Measurements from ENCODE around the gene ZKSCAN1.
A peak's percentile ranks its signal among the peaks of the same experiment; 100 is the strongest.

The ZKSCAN1 gene

DNA sequence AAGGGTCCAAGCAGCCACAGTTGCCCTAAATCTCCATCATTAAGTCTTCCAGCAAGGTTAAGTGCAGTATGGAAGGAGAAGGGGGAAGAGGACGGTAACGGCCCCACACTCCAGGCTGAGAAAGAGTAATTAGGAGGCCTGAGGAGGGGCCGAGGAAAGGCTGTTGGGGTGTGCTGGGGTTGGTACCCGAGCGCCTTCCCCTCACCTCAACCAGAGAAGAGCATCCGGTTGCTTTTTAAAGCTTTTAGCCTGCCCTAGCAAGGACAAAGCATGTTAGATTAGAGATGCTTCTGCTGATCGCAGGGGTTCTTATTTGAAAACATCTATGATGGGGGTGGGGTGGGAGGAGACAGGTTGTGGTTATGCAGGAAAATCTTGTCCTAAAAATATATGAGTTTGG, 25.2 kb downstream of the ZKSCAN1 start:
- DNase-seq = no peak

DNA sequence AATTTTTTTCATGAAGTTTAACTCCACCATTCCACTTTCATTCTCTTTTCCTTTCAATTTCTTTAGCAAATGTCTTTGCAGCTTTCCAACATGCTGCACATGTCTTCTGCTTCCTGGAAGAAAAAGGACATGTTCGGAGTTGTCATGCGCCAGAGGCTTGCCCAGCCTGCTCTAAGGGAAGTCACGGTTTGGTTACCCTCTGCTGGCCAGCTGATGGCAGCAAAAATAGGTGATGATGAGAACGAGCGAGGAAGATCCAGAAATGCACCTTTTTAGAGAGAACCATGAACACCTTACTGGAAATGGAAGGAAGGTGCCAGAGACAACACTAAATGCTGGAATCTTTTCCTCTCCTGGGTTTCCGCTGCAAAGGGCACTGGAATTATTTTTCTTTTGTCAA, 29.3 kb downstream of the ZKSCAN1 start:
- no peak for DNase-seq

DNA sequence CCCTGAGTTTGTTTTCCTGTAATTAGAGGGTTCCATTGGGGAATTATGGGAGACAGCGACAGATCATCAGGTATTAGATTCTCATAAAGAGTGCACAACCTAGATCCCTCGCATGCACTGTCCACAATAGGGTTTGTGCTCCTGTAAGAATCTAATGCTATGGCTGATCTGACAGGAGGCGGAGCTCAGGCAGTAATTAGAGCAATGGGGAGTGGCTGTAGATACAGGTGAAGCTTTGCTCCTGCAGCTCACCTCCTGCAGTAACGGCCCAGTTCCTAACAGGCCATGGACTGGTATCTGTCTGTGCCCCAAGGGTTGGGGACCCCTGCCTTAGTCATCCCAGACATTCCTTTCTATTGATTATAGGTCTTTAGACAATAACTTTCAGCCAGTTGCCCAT, 33.3 kb downstream of the ZKSCAN1 start:
- DNase-seq = no peak

DNA sequence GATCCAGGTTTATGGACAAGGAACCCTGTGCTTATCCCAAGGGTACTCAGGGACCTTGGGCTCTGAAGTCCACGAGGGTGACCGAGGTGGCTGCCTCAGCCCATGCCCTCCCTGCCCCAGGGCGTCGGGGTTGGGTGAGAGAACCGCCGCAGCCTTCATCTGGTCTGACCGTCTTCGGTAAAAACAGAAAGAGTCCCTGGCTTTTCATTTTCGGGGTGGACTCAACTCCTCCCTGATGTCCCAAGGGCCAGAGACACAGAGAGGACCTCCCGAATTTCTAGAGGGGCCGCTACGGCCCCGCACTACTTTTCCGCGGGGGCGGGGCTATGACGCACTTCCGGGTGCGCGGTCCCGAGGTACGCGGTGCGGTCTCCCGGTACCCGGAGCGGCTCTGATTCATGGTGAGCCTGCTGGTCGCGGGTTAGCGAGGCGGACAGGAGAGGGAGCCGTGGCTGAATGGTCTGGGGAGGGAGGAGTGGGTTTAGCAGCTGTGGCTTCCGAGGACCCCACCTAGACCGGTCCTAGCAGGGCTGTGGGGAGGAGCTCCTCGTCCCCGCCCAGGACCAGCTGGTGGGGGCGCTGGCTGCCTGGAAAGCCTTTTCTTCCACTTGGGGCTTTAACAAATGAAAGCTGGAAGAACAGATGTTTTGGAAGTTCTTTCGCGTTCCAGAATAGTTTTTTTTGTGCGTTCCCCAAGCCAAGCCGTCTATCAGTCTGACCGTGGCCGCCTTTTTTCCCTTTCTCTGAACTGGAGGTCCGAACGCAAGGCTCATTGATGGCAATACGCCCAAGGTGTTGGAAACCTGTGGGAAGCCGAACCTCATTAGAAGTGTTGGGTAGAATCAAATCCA, 34.3 kb downstream of the ZKSCAN1 start, which contains the start of gene ZSCAN21:
TSS of gene ZSCAN21 (plus strand) at position 334 of the 851 bp plus-strand sequence. CDS start 7,233 bp downstream, outside the sequence.
- peak; percentile 84 for DNase-seq

DNA sequence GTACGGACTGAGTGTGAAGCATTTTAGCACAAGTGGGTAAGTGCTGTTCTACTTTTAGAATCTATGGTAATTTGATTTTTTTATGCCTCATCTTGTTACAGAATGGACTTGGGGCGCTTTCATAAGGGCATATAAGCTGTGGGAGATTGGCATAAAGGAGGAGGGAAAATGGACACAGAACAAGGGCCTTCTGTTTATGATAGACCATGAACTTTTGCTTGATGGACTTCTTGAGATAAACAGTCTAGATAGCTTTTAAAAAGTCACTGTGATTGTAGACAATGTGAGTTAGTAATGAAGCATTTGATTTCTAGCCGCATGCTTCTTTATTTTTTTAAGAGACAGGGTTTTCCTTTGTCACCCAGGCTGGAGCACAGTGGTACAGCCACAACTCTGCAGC, 36.2 kb downstream of the ZKSCAN1 start:
- DNase-seq = no peak

DNA sequence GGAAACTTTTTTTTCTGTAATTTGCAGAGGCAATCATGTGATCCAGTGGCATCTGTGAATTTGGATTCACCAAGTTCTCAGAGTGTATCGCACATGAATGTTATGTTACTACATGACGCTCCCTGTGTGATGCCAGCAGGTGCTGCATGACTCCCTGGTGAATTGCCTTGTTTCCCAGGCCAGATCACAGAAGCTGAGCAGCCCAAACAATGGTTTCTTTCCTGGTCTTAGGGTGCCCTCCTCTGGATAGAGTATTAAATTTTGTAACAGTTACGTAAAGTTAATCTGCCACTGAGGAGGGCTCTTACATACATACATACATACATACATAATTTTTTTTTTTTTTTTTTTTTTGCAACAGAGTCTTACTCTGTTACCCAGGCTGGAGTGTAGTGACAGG, 37.8 kb downstream of the ZKSCAN1 start:
- peak; percentile 21 for DNase-seq

DNA sequence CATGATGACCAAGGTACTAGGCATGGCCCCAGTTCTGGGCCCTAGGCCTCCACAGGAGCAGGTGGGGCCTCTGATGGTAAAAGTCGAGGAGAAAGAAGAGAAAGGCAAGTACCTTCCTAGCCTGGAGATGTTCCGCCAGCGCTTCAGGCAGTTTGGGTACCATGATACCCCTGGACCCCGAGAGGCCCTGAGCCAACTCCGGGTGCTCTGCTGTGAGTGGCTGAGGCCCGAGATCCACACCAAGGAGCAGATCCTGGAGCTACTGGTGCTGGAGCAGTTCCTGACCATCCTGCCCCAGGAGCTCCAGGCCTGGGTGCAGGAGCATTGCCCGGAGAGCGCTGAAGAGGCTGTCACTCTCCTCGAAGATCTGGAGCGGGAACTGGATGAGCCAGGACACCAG, 41.6 kb downstream of the ZKSCAN1 start:
- DNase-seq = no peak

DNA sequence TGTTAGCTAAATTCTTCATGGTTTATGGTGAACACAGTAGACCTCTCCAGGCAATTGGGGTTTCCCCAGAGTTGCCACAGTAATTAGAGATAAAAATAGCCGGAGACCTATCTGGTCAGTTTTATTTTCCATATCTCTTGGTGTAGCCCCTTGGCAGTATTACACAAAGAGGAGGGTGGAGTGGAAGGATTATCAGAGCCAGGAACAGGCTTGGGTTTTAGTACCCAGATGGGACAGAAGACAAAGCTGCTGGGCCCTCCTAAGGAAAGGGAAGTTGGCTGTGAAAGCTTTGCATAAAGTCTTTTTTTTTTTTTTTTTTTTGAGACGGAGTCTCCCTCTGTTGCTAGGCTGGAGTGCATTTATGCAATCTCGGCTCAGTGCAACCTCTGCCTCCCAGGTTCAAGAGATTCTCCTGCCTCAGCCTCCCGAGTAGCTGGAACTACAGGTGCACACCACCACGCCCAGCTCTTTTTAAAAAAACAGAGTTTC, 43.9 kb downstream of the ZKSCAN1 start:
- no peak for DNase-seq

DNA sequence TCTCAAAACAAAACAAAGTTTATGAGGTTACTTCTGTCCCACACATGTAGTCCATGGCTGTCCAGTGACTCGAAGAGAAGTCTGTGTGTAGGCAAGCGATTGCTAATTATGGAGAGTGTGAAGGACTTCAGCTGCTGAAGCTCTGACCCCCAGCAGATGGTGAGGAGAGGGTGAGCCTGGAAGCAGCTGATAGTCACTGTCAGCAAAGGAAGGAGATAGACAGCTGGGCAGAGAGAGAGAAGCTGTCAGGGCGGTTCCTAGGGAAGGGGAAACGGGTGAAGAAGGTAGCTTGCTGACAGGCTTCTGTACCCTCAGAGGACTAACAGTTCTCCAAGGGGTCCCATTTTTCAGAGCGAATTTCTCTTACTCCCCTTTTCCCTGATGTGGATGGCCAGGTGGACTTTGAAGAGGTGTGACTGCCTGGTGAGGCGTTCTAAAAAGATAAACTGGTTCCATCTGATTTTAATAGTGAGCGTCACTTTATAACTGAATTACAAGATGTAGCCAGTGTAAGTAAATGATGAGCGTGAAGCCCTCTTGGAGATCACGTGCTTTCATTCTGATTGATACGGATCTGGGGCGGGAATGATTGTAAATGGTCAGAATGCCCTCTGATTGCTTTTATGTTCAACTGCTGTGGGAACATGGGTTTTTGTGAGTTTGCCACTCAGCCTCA, 46.3 kb downstream of the ZKSCAN1 start:
- no peak for DNase-seq

DNA sequence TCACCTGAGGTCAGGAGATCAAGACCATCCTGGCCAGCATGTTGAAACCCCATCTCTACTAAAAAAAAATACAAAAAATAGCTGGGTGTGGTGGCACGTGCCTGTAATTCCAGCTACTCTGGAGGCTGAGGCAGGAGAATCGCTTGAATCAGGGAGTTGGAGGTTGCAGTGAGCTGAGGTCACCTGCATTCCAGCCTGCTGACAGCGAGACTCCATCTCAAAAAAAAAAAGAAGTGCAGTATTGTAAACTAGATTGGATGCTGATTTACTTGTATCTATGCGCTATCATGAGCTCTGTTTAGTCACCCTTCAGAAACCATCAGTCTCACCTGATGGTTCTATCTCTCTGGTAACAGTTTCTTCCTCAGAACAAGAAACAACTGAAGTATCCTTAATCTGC, 48.0 kb downstream of the ZKSCAN1 start:
- DNase-seq = no peak

DNA sequence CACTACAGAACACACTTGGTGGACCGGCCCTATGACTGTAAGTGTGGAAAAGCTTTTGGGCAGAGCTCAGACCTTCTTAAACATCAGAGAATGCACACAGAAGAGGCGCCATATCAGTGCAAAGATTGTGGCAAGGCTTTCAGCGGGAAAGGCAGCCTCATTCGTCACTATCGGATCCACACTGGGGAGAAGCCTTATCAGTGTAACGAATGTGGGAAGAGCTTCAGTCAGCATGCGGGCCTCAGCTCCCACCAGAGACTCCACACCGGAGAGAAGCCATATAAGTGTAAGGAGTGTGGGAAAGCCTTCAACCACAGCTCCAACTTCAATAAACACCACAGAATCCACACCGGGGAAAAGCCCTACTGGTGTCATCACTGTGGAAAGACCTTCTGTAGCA, 48.8 kb downstream of the ZKSCAN1 start:
- no peak for DNase-seq

DNA sequence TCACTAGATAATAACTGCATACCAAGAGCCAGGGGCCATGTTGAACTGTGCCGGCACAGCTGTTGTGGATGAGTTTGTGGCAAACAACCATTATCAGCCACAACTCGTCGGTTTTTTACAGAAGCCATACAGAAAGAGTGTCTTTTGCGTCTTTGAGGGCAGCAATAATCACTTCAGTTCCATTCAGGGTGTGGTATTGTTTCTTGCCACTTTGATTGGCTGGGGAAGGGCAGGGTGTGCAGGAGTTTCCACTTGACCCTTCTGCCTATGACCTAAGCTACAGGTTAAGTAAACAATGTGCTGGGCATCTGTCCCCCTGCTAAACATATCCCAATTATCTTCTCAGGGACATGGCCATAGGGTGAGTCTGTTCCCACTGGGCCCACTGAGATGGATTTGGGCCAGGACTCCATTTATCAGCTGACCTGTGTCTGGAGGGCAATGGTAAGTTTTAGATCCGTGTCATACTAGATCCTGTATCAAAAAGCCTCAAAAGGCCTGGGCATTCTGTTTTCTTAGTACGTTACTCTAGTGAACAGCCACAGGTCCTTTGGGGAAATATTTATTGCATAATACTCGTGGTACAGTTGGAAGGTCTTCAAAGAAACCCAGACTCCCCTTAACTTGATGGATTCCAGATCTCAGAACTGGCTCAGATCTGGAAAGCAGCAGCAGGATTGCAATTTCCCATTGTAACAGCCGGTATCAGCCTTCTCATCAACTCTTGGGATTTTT, 50.2 kb downstream of the ZKSCAN1 start:
- DNase-seq = no peak

DNA sequence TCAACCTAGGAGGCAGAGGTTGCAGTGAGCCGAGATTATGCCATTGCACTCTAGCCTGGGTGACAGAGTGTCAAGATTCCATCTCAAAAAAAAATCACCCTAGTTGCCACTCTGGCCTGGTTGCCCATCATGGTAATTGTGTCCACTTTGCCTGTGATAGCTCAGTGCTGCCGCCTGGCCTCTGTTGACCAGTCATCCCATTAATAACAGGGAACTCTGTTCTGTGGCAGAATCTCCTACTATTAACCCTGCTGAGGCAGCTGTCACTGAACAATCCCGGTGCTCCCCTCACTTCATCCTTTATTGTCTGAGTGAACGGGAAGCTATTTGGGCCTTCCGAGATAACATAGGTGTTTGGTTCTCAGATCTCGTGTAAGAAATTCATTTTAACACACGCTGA, 51.6 kb downstream of the ZKSCAN1 start:
- DNase-seq = no peak

DNA sequence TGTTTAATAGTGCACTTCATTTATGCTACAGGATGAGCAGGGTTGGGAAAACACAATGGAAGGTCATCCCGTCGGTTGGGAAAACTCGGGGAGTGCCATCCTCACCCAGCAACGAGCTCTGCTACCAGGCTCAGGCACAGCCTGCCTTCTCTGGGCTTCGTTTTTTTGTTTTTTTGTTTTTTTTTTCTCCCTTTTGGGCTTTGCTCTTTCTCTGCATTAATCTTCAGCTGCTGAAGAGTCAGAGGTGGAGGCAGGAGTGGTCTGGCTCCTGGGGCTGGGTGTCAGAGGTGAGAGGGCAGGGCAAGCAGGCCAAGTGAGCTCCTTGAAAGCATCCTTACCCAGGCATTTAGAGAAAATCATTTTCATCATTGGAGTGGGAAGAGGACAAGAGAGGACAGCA, 54.6 kb downstream of the ZKSCAN1 start:
- no peak for DNase-seq

DNA sequence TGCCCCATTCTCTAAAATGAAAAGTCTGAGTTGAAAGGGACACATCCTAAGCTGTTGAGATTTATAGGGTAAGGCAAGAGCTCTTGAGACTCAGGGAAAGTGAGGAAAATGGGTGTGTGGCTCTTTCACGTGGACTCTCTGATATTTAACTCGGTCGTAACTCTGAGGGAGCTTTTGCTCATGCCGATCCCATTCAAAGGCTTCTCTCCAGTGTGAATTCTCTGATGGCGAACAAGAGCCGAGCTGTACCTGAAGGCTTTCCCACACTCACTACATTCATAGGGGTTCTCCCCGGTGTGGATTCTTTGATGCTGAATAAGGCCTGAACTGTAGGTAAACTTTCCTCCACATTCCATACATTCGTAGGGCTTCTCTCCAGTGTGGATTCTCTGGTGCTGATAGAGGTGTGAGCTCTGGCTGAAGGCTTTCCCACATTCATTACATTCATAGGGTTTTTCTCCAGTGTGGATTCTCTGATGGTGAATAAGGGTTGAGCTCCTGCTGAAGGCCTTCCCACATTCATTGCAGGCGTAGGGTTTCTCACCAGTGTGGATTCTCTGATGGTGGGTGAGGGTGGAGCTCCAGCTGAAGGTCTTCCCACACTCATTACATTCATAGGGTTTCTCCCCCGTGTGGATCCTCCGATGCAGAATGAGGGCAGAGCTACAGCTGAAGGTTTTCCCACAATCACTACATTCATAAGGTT, 55.8 kb downstream of the ZKSCAN1 start:
- no peak for DNase-seq

DNA sequence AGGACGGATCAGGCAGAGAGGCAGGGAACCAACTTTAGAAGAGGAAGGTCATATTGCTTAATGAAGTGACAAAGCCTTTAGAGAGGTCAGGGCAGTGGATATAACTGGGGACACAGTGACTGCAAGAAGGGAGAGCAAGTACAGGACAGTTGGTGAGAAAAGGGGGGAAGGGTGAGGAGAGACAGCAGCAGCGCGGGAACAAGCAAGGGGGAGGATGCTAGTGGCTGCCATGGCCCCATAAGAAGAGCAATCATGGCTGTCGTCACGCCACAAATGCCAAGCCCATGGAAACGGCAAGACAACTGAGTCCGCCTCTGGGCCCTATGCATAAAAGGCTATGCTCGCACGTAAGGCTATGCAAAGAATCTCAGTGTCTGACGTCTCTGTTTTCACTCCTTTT, 57.1 kb downstream of the ZKSCAN1 start:
- no peak for DNase-seq

DNA sequence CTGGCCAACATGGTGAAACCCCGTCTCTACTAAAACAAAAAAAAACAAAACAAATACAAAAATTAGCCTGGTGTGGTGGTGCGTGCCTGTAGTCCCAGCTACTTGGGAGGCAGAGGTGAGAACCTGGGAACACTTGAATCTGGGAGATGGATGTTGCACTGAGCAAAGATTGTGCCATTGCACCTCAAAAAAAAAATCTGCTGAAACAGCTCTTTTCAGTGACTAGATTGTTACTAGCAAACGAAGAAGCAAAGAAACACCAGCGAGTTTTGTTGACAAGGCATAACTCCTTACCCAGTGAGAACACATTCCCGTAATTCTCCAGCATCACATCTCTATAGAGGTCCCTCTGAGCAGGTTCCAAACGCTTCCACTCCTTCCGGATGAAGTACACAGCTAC, 59.4 kb downstream of the ZKSCAN1 start:
- DNase-seq = no peak

DNA sequence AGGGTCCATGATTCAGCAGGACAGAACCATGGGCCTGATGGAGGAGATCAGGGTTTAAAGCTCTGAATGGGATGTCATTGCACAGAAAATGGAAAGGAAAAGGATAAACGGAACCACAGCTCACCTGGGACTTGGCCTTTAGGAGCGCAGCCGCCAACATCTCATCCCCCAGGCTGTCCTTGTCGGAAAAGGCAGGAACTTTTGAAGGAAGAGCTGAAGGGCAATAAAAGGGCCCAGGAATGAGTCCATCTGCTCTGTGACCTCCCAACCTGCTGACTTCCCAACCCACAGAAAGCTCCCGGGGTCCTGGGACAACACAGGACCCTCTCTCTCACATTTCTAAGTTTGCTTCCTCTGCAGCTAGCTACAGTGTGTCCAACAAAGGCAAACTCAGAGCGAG, 60.0 kb downstream of the ZKSCAN1 start:
- DNase-seq = no peak

DNA sequence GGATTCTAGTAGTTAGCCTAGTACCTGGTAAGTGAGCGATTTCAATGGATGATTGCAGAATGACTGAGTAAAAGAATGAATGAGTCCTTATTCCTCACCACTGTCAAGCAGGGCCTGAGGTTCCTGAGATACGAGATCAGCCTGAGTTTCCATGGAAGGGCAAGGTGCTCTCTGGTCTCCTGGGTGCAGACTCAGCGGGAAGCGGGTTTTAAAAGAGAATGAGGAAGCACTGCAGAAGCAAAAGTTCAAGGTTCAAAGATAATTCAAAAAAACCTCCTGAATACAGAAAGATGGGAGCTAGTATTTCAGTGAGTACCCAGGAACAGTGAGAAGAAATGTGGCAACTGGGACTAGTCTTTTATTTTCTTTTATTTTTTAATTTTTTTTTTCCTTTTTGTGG, 61.8 kb downstream of the ZKSCAN1 start:
- DNase-seq = no peak

DNA sequence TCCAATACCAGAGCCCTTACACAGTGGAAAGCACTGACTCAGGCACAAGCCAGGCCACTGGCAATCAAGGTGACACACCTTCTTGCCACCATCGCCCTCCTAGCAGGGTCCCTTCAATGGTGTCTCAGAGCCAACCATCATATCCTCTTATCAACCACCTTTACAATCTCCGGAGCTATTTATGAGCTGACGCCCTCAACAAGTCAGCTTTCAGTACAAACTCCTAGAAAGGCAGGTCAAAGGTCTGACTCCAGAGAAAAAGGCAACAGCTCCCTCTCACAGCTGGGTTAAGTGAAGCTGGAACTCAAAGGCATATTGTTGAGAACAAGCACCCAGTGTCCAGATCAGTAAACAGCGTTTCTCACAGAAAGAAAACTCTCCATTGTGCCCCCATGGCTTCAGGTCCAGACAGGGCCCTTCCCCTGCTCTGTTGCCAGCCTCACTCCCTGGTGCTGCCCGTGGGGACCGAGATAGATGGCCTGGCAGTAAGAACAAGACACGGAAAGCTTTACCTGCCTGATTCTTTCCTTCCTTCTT, 63.7 kb downstream of the ZKSCAN1 start:
- no peak for DNase-seq

DNA sequence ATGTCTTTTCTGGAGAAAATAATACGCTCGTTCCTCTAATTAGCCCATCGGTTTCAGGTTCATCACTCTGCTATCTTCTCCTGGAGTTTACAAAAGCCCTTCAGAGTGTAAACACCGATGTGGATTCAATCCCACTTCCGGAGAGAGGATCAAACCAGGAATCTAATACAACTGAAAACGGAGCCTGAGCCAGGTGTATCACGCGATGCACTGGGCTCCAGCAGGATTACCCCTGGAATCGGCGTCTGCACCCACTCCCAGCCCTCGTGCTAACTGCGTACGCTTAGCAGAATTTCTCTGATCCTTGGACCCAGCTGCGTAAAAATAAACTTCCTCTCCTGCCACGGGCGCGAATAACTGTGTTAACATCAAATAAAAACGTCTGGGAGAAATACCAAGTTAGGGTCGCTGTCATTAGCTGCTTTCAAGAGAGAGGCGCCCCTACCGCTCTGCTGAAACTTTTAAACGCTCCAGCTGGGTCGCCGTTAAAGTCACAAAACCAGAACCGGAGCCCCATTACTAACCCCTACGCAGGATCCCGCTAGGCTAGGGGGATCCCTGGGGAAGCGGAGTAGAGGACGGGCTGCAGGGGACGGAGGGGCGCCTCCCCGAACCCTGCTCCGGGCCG, 65.6 kb downstream of the ZKSCAN1 start:
- DNase-seq = no peak

DNA sequence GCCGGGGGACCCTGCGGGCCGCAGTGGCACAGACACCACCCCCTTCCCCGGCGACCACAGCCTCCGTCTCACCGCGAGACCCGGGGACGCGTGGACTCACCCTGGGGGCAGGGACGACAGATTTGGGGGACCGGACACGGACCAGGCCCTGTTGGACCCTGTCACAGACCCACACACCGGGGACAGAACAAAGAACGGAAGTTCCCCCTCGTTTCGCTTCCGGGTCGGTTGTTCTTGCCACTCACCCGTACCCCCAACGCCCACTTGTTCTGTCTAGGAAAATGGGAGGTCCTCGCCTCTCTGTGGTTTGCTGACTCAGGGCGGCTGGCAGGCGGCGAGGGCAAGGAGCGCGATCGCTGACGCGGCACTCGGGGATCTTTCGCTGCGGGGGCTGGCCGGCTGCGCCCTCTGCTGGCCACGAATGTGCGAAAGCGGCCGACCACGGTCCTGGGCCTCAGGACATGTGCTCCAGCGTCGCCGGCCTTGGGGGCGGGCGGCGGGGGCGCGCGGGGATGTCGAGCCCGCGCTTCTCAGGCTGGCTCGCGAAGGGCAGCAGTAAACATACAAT, 66.2 kb downstream of the ZKSCAN1 start, which contains the start of gene ZNF3:
TSS of gene ZNF3 (minus strand) at position 189 of the 568 bp plus-strand sequence. CDS start 4,366 bp downstream, outside the sequence.
- DNase-seq = peak; percentile 99

All from stimulated activated CD4-positive, alpha-beta T cell treated with anti-CD3 and anti-CD28 coated beads, Interleukin-4, amount 100 ng/mL, for 24 hours (primary cell).